Thoracic aorta (tissue), 2 donors: ENCODE data around the gene ANO7. TPM values are rescaled to one million over a fixed set of nuclear protein-coding genes. Genes with fewer than 3 reads are reported as not detected.

Experiments
- ATAC-seq: fragments of 150-250 bp; one replicate; pipeline ENCODE4 v1.8.0; 2017; ENCODE audit warnings: low read depth; ENCODE audit not compliant: insufficient number of reproducible peaks, low FRiP score
- DNase-seq: peaks from one replicate; pipeline ENCODE4 v3.0.0-alpha.2; 2020; ENCODE audit warnings: low spot score
- H3K27ac ChIP-seq, 2 donors: fragments of 200-600 bp; sonication (generic); 1 replicate in 1 of 2; 2 replicates in 1 of 2; pipeline ENCODE4 v1.5.1; 2016; ENCODE audit warnings: mild to moderate bottlenecking in 2 of 2, moderate library complexity in 2 of 2
- H3K27me3 ChIP-seq: fragments of 200-600 bp; sonication (generic); replicated peaks from 2 replicates; pipeline ENCODE4 v1.6.0; 2016; ENCODE audit warnings: mild to moderate bottlenecking; ENCODE audit not compliant: insufficient read depth
- H3K36me3 ChIP-seq: fragments of 200-600 bp; sonication (generic); one replicate; pipeline ENCODE4 v1.5.1; 2016
- H3K4me1 ChIP-seq, 2 donors: fragments of 200-600 bp; sonication (generic); 1 replicate in 1 of 2; 2 replicates in 1 of 2; pipeline versions ENCODE4 v1.5.1 to v1.6.0; 2016; ENCODE audit warnings: low read depth in 2 of 2, mild to moderate bottlenecking in 1 of 2; ENCODE audit not compliant: control insufficient read depth in 1 of 2
- H3K4me3 ChIP-seq: fragments of 200-600 bp; sonication (generic); 2 replicates; pipeline ENCODE4 v1.5.1; 2016; ENCODE audit warnings: mild to moderate bottlenecking
- H3K9me3 ChIP-seq: fragments of 200-600 bp; sonication (generic); 2 replicates; pipeline ENCODE4 v1.5.1; 2016
- total RNA-seq, 2 donors: library from RNA; depleted of rRNA; stranded (reverse); fragments of >200 nt; gene quantifications; one replicate each; pipeline versions ENCODE4 v1.1.0 to v1.2.3, GENCODE V29; 2016
- TF ChIP-seq, protein P1 (sequence below): fragments of 200-600 bp; sonication (generic); IDR thresholded peaks from one replicate; pipeline ENCODE4 v1.5.1; 2019; ENCODE audit warnings: antibody characterized with exemption

The ANO7 gene
- total RNA-seq, 2 donors from 2014 or later: 0.27 to 1.2 TPM

DNA sequence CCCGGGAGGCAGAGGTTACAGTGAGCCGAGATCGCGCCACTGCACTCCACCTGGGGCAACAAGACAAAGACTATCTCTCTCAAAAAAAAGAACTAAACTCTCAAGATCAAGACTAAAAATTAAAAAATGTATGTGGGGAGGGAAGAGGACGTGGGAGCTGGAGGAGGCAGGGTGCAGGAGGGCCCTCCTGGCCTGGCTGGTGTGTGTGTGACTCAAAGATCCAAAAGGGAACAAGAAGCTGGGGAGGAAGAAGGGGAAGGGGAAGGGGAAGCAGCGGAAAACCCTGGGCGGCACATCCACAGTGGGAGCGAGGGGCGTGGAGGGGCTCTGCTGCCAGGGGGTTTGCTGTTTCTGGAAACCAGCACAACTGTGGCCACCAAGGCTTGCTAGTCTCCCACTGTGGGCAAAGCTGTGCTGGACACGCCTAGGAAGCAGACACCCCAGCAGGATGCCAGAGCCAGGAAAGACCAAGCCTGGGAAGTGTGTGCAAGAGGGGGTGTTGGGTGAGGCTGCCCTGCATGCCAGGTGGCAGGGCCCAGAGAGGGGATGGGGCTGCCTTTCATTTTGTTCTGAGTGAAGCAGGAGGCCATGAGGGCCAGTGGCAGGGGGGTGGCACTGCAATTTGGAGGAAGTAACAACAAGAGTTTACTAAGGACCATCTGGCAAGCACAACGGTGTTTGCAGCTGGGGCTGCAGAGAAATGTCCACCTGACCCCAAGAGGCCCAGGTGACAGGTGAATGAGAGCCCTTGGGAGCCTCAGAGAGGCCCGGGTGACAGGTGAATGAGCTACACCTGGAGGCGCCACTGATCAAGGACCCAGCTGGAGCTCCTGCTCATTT is 44.5 kb downstream of the ANO7 start:
- no peak overlapping the region for H3K27ac ChIP-seq
- H3K4me1 ChIP-seq: no peaks in the 10 kb centered on the region
- no peaks in the 10 kb centered on the region for H3K9me3 ChIP-seq
- peaks cover 97% of the 10 kb centered on the region for H3K36me3 ChIP-seq
- no peaks in the 10 kb centered on the region for H3K27me3 ChIP-seq
- no peak for ATAC-seq
- H3K4me3 ChIP-seq: no peak overlapping the region
- TF ChIP-seq, protein P1, sequence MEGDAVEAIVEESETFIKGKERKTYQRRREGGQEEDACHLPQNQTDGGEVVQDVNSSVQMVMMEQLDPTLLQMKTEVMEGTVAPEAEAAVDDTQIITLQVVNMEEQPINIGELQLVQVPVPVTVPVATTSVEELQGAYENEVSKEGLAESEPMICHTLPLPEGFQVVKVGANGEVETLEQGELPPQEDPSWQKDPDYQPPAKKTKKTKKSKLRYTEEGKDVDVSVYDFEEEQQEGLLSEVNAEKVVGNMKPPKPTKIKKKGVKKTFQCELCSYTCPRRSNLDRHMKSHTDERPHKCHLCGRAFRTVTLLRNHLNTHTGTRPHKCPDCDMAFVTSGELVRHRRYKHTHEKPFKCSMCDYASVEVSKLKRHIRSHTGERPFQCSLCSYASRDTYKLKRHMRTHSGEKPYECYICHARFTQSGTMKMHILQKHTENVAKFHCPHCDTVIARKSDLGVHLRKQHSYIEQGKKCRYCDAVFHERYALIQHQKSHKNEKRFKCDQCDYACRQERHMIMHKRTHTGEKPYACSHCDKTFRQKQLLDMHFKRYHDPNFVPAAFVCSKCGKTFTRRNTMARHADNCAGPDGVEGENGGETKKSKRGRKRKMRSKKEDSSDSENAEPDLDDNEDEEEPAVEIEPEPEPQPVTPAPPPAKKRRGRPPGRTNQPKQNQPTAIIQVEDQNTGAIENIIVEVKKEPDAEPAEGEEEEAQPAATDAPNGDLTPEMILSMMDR: no peak
- DNase-seq: no peak

DNA sequence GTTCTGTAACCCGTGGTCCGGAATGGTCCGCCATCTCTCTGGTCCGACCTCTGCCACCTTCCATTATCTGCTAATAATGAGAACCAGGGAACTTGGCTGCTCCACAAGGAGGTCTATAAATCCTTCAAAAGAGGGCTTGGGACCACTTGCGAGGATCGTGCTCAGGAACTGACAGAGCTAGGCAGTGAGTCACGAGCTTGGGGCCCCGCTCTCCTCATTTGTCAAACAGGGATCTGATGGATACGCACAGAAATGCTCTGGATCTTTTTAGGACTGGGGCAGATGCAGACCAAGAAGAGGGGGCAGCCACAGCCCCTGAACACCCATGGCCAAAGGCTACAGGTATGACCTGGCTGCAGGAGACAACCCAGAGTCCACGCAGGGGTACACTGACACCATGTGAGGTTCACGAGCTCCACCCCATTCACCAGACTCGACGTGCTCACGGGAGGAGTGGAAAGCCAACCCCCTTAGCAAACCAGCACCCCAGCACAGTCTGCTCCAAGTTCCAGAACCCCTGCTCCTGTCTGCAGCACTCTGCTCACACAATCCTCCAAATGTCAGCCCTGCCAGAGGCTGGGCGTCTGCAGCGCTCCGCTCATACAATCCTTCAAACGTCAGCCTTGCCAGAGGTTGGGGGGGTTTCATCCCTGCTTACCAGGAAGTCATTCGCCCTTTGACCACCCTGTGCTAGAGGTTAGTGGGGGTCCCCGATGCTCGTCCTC is 45.8 kb downstream of the ANO7 start:
- Histone ChIP-seq H3K4me1 (no peaks in the 10 kb centered on the region), H3K36me3 (peaks cover 97% of the 10 kb centered on the region), H3K27me3 (no peaks in the 10 kb centered on the region), H3K27ac (no peak overlapping the region), H3K9me3 (no peaks in the 10 kb centered on the region), H3K4me3 (no peak overlapping the region)
- DNase-seq (no peak), ATAC-seq (no peak)
- TF ChIP-seq, protein P1: no peak

DNA sequence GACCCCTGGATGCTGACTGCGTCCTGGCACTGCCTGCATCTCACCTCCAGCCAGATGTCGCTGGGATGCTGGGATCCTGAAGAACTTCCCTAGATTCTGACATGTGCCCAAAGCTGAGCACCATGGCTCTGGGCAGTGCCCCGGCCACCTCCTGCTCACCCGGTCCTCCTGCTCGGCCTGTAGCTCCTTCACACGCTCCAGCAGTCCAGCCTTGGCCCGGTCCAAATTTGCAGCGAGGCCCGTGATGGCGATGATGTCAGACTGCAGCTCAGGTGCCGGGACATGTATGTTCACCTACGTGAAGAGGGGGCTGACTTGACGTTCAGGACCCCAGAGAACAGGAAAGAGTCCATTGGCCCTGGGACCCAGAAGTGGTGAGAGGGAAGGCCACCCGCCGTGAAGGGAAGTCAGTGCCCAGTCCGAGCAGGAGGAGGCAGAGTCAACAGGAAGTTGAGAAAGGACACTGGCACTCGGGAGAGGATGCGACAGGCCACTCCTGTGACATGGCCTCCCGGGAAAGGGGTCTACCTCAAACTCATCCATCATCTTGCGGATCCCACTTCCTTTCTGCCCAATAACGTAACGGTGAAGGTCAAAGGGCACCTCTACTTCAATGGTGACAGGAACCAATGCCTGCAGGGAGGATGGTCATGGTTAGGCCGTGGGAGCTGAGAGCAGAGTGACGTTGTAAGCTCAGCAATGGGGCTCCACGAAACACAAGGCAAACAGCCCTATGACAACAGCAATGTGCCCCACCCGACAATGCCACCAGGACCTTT is 46.7 kb downstream of the ANO7 start:
- no peaks in the 10 kb centered on the region for H3K4me1 ChIP-seq
- no peak overlapping the region for H3K27ac ChIP-seq
- H3K27me3 ChIP-seq: no peaks in the 10 kb centered on the region
- DNase-seq (no peak), ATAC-seq (no peak)
- no peaks in the 10 kb centered on the region for H3K9me3 ChIP-seq
- H3K36me3 ChIP-seq: peaks cover 99% of the 10 kb centered on the region
- TF ChIP-seq, protein P1: no peak
- no peak overlapping the region for H3K4me3 ChIP-seq

DNA sequence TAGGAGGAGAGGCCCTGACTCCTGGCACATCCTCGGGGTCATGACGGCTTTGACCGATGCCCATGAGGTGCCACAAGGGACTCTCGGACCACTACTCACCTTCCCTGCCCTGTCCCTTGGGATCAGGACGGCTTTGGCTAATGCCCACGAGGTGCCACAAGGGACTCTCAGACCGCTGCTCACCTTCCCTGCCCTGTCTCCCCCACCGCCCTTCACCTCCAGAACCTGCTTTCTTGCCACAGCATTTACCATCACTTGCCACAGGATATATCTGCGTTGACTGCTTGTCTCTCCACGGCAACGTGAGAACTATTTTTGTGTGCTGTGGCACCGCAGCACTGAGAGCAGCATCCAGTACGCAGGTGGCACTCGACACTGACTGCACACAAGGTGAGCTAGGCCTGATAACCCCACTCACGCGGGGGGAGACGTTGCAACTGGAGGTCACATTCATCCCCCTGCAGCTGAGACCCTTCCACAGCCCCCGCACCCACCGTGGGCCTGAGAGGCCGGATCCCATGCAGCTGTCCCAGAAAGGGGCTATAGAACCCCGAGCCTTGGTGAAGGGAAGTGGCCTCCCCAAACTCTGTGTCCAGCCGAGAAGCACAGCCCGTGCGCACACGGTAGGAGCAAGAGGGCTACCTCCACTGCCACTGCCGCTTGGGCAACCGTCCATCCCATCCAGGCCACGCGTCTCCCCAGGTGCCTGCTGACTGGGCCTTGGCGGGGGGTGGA is 47.5 kb downstream of the ANO7 start:
- Histone ChIP-seq H3K27ac (no peak overlapping the region), H3K36me3 (peaks cover 99% of the 10 kb centered on the region), H3K9me3 (no peaks in the 10 kb centered on the region), H3K4me3 (no peak overlapping the region), H3K4me1 (no peaks in the 10 kb centered on the region), H3K27me3 (no peaks in the 10 kb centered on the region)
- ATAC-seq (no peak), DNase-seq (no peak)
- TF ChIP-seq, protein P1: no peak
